Hematopoietic multipotent progenitor cell treated with erythropoietin and hydrocortisone succinate and interleukin-3 and kit ligand, for 6 days (in vitro differentiated cells): ENCODE results near the gene SORBS1.
"Not testable (repeated sequence)": the region's sequence is repeated elsewhere in the genome, so short reads cannot be mapped to it uniquely, and the experiment has no call there.

Experiments used
- DNase-seq: peaks from one replicate; pipeline ENCODE4 v3.0.0-alpha.2; 2015

Gene SORBS1

DNA sequence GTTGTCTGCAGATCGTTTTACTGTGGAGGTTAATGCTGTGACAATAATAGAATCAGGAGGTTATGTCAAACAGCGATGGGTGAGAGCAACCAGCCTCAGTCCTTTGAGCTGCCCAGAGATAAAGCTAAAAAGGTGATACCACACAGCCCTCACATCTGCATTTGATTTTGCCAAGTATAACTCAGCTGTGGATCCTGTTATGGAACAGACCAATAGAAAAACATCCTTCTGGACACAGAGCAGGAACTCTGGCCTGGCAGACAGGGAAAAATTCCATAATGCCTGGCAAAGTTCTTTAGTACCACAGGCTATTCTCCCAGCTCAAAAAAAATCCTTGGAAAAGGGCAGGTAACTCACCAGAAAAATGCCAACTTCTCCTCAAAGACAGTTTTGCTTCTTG is 183.2 kb downstream of the SORBS1 start:
- no peak for DNase-seq

GRCh38 chr10:95375418-95375817 is 185.8 kb downstream of the SORBS1 start:
- no peak for DNase-seq

DNA sequence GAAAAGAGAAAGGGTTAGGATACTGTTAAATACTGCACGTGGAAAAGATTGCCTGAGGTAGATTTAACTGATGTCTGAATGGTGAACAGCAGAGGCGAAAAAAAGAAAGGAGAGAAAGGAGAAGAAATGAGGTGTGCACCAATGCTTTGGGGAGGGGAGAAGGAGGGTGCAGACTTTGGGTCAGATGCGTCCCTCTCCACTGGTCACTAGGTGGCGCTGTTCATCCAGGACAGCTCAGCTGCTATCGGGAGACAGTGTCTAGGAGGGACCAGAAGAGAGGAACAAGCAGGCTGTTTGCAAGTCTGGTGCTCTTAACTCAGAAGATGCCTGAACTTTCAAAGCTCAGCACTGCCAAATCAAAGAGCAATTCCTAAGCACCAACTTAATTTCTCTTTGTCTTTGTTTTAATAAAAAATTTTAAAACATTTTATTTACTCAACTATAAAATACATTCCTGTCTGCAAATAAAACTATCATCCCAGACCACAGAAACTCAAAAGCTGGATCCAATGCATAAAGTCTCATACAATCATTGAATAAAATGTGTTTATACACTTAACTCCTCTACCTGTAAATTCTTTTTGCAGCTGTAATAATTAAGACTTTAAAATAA is 186.5 kb downstream of the SORBS1 start:
- DNase-seq = peak; percentile 94

GRCh38 chr10:95373660-95374059 is 187.5 kb downstream of the SORBS1 start:
- DNase-seq = no peak

GRCh38 chr10:95364342-95364741 is 196.8 kb downstream of the SORBS1 start:
- no peak for DNase-seq

- DNase-seq = peak; percentile 91
Observed at GRCh38 chr10:95363303-95363912, 197.8 kb downstream of the SORBS1 start.

DNA sequence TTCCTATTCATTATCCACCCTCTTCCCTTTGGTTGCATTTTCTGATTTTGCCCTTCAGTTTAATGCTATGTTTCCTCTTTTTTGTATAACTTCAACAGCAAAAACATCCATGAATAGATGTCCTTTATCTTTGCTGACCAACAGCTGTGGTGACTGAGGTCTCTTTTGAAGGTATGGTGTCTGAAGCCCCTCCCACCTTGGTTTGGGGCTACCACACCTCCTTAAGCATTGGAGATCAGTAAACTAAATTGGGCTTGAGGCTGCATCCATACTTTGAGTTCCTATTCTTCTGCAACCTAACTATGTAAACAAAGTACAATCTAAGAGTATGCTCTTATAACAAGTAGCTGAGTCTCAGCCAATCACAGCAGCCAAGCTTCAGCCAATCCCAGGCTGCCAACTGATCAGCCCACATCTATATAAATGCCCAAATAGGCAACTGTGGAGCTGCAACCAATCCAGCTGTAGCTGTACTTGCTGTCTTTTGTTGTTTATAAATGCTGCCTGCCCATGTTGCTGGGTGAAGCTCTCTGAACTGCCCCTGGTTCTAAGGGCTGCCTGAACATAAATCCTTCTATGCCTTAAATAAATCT is 201.0 kb downstream of the SORBS1 start:
- DNase-seq = peak; percentile 55

- no peak for DNase-seq
Observed at GRCh38 chr10:95359466-95359865, 201.7 kb downstream of the SORBS1 start.

- DNase-seq = no peak
Observed at GRCh38 chr10:95356190-95356955, 204.8 kb downstream of the SORBS1 start.

DNA sequence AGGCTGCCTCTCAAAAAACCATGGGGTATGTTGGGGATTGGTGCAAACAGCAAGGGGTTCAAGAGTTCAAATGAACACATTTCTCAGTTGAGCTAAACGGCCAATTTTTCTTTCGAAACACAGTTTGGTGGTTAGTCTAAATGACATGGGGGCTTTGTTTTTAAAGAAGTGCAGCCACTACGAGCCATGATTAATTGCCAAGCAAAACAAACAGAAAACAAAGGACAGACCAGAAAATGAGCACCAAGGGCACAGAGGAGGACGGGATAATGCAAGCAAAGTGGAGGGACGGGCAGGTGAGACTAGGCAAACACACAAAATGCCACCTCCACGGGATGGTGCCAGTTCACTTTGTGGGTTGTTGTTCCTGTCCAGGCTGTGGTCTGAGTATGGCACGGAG is 205.9 kb downstream of the SORBS1 start:
- DNase-seq = no peak

GRCh38 chr10:95354110-95354509 is 207.1 kb downstream of the SORBS1 start:
- DNase-seq = no peak

DNA sequence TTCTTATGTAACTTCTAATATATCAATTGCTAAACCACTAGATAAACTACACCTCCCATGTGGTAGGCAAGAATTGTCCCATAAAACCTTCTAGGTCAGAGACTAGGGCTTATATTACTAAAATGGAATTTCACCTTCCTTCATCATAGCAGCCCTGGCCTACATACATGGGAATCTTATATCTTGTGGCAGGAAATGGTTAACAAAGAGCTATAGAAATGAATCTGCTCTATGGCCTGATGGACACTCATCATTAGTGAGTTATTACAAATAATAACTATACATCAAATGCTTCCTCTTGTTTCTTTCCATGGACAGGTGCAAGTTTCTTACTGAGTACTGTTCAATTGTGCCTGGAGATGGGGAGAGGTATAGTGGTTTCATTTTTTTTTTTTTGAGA is 208.0 kb downstream of the SORBS1 start:
- DNase-seq = no peak

- DNase-seq = no peak
Observed at GRCh38 chr10:95352684-95353083, 208.5 kb downstream of the SORBS1 start.

- DNase-seq = no peak
Observed at GRCh38 chr10:95350830-95351228, 210.3 kb downstream of the SORBS1 start.

GRCh38 chr10:95350219-95350829 is 210.8 kb downstream of the SORBS1 start:
- peak; percentile 38 for DNase-seq

DNA sequence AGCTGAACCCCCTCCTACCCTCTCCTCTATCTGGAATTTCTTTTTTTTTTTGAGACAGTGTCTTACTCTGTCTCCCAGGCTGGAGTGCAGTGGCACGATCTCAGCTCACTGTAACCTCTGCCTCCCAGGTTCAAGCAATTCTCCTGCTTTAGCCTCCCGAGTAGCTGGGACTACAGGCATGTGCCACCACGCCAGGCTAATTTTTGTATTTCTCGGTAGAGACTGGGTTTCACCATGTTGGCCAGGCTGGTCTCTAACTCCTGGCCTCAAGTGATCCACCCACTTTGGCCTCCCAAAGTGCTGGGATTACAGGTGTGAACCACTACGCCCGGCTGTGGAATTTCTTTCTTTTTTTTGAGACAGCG is 213.8 kb downstream of the SORBS1 start:
- DNase-seq = not testable (repeated sequence)

DNA sequence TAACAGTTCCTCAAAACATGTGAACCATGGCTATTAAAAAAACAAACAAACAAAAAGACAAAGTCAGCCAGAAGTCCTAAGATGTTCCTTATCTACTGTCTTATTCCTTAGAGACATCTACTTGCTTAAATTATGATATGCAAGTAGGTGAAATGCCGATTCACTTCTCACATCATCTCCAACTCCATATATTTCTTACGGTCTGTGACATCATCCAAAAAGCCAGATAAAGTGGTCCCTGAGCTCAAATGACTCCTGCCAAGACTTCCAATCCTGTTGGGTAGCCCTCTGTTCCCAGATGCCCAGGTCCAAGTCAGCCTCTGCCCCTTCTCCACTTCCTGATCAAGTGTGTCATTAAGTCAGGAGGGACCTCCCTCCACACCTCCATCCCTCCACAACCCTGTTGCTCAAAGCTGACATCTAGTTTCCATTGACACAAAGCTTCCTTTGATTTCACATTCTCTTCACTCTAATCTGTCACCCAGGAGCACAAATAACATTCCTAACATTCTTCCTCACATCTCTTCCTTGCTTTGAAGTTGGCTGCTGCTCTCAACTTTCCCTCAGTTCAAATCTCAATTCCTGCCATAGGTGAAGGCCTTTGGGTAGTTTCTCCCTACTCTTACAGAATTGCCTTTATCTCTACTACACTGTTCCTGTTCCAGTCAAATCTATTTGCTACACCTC is 214.3 kb downstream of the SORBS1 start:
- no peak for DNase-seq

DNA sequence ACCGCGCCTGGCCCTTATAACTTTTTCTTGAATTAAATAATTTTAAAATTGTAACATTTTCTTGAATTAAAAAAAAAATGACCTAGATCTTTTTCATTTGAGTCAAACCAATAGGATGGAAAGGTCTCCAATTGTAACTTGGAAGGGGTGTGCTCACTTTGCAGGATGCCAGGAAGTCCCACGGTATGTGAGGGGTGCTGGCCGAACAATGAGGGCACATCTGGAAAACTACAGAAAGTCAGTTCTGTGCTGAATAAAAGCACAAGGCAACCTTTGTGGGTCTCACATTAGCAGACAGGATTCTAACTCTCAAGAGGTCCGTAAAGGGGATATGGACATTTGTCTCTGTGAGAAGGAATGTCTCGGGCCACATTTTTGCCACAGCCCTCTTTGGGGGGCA is 217.6 kb downstream of the SORBS1 start:
- no peak for DNase-seq

DNA sequence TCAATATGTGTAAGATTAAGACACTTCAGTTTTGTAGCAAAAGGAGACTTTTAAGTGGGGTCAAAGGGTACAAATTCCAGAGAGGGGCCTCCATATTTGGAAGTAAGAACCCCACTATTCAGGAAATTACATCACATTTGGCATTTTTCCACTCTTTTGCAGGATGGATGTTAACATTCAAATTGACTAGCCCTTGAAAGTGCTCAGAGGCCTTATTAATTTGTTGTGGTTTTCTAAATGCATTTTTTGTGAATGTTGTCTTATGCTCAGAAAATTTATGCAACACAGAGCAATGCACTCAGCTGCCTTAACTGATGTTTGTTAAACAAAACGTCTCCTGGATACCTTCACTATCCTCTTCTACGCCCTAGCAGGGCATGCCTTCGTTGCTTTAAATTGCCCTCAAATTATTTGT is 219.4 kb downstream of the SORBS1 start:
- DNase-seq = no peak

DNA sequence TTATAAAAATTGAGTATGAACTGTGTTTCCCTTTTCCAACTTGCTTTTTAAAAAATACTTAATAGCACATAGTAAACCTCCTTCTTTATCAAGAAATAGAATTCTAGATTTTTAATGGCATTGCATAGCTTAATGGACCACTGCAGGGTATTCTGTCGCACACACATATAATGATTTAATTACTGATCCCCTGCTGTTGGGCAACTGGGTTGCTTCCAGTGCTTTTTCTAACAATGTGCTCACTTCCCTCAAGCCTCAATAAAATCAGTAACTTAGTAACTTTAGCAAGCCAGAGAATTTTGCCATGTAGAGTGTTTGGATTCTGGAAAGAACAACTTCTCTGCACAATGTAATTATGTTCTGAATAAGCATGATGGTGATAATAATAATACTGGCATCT is 221.3 kb downstream of the SORBS1 start:
- no peak for DNase-seq

DNA sequence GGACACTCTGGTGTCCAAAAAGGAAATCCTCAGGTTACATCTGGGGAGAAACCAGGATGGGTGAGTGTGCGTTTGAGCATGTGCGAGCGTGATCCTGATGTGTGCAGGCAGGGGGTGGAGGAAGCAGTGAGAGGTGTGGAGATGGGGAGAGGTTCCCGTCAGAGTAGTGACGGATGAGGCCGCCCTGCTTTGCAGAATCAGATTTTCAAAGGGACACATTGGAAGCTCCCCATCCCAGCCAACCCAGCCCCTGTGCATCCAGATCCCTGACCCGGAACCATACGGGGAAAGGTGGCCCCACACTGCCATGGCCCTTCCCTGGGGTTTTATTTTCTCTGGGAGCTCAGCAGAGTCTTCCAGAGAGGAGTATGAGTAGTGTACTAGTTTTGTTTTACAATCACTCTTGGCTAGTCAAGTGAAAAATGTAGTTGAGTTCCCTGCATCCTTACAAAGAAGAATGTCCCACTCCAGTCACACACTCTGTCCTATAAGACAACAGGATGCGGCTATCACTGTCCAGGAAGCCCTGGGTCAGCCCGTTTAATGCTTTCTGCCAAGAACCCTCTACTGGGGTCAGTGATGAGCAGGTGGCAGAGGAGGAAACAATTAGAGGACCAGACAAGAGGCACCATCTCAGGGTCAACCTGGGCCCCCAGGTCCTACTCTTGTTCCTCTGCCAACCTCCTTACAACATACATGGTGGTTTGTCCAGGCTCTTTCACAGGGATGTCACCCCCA is 223.6 kb downstream of the SORBS1 start:
- no peak for DNase-seq

DNA sequence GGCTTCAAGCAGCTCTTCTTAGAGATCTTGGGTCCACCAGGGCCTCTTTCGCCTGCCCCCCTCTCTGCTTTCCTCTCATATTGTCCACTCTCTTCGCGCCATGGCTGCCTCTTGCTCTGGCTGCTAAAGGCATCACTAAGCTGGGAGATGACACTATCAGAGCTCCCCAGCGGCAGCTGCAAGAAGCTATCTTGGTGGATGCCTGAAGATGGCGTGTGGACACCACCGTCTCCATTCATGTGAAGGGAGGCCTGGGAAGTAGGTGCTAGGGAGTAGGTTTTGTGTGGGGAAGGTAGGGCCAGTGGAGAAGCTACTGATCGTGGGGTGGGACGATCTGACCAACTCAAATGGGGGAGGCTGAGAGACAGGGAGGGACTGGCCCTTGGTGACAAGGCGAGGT is 224.5 kb downstream of the SORBS1 start:
- no peak for DNase-seq
